ENCODE data around the gene UBL7.

GRCh38 chr15:74400313-74400860, 60.6 kb downstream of the UBL7 start:
- TF ChIP-seq CTCF (IDR thresholded peaks at IDR 0.05): no peak
- TF ChIP-seq POLR2AphosphoS5 (IDR thresholded peaks at IDR 0.05): no peak
